Activated naive CD4-positive, alpha-beta T cell treated with anti-CD3 and anti-CD28 coated beads, Interleukin-2, amount 50 U/mL, for 24 hours (primary cell): ENCODE results near the gene ZNRF3.

Experiments used
- H3K27ac Mint-ChIP-seq: one replicate; pipeline ENCODE4 v1.8.0; 2021; ENCODE audit warnings: mild to moderate bottlenecking, mixed read lengths
- H3K27me3 Mint-ChIP-seq: one replicate; pipeline ENCODE4 v1.8.0; 2021; ENCODE audit warnings: mixed read lengths
- H3K36me3 Mint-ChIP-seq: one replicate; pipeline ENCODE4 v1.8.0; 2021; ENCODE audit warnings: mixed read lengths
- H3K4me1 Mint-ChIP-seq: one replicate; pipeline ENCODE4 v1.8.0; 2021; ENCODE audit warnings: mixed read lengths
- H3K4me3 Mint-ChIP-seq: one replicate; pipeline ENCODE4 v1.8.0; 2021; ENCODE audit warnings: mild to moderate bottlenecking, mixed read lengths
- H3K9me3 Mint-ChIP-seq: one replicate; pipeline ENCODE4 v1.8.0; 2021; ENCODE audit warnings: mixed read lengths

The ZNRF3 gene

DNA sequence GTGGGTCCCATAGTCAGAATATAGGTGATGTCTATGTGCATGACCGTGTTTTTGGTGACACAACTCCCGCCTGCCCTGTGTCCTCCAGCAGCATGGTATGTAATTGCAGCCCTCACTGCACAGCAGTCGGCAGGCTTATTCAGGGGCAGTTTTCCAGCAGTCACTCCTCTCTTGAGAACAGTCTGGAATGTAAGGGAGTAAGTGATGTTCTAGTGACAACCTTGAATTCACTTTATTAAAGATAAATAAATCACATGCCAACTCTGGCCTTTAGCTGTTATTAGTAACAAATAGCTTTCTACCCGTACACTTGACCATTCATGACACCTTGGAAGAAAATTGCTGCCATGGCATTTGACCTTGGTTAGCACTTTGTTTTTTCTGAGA, 27.9 kb downstream of the ZNRF3 start:
- Mint-ChIP-seq H3K36me3 (peaks cover 4% of the 10 kb centered on the region), H3K27me3 (no peaks in the 10 kb centered on the region), H3K9me3 (no peaks in the 10 kb centered on the region), H3K27ac (no peak overlapping the region), H3K4me1 (peaks cover 25% of the 10 kb centered on the region), H3K4me3 (no peak overlapping the region)

DNA sequence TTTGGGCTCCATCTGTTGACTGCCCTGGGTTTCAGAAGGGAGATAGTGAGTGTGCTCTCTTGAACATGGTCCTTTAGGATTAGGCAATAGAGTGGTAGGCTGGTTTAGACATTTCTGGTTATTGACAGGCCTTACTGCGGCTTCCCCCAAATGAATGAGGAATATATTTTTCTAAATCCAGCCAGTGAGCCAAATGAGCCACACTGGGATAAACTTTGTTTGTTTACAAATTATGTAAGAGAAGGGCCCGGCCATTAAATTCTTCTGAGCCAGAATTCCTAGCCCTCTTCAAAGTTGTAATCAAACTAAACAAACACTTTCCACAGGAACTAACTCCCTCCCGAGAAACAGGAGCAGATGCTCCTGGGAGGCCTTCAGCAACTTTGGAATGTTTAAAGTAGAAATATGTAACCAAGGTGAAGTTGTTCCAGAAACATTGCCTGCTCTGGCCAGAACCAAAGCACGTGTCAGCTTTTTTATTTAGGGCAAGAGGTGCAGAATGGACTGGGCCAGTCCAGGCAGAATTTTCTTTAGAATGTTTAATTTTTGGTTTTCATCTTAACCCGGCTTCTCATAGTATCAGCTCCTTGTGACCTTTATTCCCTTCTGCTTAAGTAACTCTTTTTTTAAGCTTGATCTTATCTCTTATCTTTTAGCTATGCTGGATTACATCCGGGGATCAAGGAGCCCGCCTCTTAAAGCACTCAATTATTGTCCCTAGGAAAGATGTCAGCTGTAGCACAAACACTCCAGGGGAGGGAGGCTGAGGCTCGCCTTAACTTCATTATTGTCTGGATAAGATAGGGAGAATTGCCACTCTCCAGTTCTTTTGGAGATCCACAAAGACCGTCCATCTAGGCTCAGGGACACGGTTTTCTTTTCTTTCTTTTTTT, 28.7 kb downstream of the ZNRF3 start:
- Mint-ChIP-seq H3K4me3 (no peak overlapping the region), H3K27me3 (no peaks in the 10 kb centered on the region), H3K36me3 (peaks cover 4% of the 10 kb centered on the region), H3K27ac (no peak overlapping the region), H3K9me3 (no peaks in the 10 kb centered on the region), H3K4me1 (peaks cover 25% of the 10 kb centered on the region)

DNA sequence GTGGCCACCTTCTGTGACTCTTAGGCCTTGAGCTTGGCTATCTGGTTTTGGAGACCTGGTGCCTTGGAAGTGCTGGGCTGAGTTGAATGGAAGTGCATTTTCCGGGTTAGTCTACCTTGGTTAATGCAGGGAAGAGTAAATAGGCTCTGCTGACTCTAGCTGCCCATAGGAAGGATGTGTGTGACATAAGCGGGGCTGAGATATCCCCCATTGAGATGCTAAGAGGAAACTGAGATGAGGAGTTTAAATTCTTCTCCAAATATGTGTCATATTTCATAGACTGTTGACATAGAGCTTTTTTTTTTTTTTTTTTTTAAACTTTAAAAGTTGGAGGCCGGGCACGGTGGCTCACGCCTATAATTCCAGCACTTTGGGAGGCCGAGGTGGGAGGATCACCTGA, 30.8 kb downstream of the ZNRF3 start:
- H3K9me3 Mint-ChIP-seq, result no peaks in the 10 kb centered on the region
- H3K27me3 Mint-ChIP-seq, result no peaks in the 10 kb centered on the region
- H3K4me3 Mint-ChIP-seq, result no peak overlapping the region
- peaks cover 7% of the 10 kb centered on the region for H3K4me1 Mint-ChIP-seq
- H3K27ac Mint-ChIP-seq, result no peak overlapping the region
- H3K36me3 Mint-ChIP-seq, result peaks cover 2% of the 10 kb centered on the region

DNA sequence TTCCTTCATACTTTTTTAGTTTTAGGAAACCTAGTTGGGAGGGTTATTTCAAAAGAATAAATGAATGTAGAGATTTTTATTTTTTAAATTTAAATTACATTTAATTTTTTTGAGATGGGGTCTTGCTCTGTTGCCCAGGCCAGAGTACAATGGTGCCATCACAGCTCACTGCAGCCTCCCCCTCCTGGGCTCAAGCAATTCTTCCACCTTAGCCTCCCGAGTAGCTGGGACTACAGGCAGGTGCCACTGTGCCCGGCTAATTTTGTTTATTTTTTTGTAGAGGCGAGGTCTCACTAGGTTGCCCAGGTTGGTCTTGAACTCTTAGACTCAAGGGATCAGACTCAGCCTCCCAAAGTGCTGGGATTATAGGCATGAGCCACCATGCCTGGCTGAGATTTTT, 32.6 kb downstream of the ZNRF3 start:
- Mint-ChIP-seq H3K4me3 (no peak overlapping the region), H3K27me3 (no peaks in the 10 kb centered on the region), H3K27ac (no peak overlapping the region), H3K4me1 (peaks cover 3% of the 10 kb centered on the region), H3K9me3 (no peaks in the 10 kb centered on the region), H3K36me3 (peaks cover 2% of the 10 kb centered on the region)

DNA sequence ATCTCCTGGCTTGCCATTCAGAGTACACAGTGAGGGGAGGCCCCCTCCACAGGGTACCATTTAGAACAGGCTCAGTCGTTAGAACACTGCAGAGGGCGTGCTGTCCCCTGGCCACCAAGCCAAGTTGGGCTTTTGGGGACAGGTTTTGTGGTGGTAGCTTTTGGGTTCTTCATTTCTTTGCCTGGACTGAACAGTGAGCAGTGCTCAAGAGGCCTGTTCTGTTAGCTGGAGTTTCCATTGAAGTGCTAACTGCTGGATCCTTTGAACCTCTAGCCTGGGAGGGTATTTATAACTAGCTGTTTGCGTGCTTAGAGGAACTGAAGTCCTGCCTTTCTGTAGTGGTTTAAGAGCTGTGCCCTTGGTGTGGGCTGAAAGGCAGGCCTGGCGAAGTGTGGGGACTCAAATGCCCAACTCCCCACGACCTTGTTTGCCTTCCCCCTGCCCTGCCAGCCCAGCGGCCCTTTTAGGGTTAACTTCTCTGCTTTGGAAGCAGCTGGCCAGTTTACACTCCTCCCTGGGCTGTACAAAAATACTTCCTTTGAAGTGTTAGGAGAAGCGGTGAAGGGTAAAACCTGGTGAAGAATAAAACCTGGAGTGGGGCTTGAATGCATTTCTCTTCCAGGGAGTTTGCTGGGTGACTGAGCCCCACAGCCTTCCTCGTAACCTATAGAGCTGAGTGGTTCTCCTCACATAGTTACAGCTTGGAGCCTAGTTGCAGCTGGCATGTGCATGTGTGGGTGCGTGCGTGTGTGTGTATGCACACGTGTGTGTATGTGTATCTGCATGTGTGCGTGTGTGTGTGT, 34.6 kb downstream of the ZNRF3 start:
- Mint-ChIP-seq H3K27me3 (peaks cover 2% of the 10 kb centered on the region), H3K27ac (no peak overlapping the region), H3K9me3 (no peaks in the 10 kb centered on the region), H3K36me3 (peaks cover 2% of the 10 kb centered on the region), H3K4me3 (no peak overlapping the region), H3K4me1 (peaks cover 3% of the 10 kb centered on the region)

- H3K27me3 Mint-ChIP-seq, result peaks cover 4% of the 10 kb centered on the region
- peaks cover 3% of the 10 kb centered on the region for H3K4me1 Mint-ChIP-seq
- no peaks in the 10 kb centered on the region for H3K36me3 Mint-ChIP-seq
- no peaks in the 10 kb centered on the region for H3K9me3 Mint-ChIP-seq
- H3K4me3 Mint-ChIP-seq, result no peak overlapping the region
- H3K27ac Mint-ChIP-seq, result no peak overlapping the region
These were observed 35.3 kb downstream of the ZNRF3 start for GRCh38 chr22:28918550-28919271.

DNA sequence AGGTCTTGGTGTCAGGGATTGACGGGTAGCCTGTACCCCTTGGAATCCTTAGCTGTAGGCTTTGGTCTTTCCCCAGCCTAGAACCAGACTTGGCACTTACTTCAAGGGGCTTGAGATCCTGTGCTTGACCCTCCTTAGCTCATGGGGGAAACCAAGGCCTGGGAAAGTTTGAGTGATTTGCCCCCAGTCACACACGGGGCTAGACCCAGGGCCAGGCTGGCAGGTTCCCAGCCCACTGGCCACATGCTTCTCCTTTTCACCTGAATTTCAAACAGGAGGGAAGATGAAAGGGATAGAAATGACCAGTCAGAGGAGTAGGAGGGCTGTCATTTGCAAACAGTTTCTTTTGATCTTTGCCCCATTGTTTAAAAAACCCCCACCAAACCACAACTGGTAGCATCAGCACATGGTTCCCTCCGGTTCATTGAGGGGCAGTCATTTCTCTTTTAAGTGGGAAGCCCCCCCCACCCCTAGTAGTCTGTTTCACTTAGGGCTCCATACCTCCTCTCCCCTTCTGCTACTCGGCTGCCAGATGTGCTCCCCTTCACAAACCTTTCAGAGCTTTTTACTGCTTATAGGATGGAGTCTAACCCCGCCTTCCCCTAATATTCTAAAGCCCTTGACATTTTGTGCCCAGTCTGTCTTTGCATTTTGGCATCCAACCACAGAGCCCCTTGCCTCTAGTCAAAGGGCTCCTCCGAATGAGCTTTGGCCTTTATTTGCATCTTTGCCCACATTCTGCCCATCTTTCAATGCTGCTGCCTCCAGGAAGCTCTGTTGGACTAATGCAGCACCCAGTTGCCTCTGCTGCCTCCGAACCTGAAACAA, 37.6 kb downstream of the ZNRF3 start:
- Mint-ChIP-seq H3K9me3 (no peaks in the 10 kb centered on the region), H3K36me3 (no peaks in the 10 kb centered on the region), H3K27ac (no peak overlapping the region), H3K27me3 (peaks cover 4% of the 10 kb centered on the region), H3K4me3 (no peak overlapping the region), H3K4me1 (peaks cover 3% of the 10 kb centered on the region)

GRCh38 chr22:28921585-28921879, 38.2 kb downstream of the ZNRF3 start:
- Mint-ChIP-seq H3K36me3 (no peaks in the 10 kb centered on the region), H3K9me3 (no peaks in the 10 kb centered on the region), H3K4me1 (peaks cover 3% of the 10 kb centered on the region), H3K4me3 (no peak overlapping the region), H3K27me3 (peaks cover 4% of the 10 kb centered on the region), H3K27ac (no peak overlapping the region)

- no peaks in the 10 kb centered on the region for H3K36me3 Mint-ChIP-seq
- H3K27me3 Mint-ChIP-seq, result peaks cover 4% of the 10 kb centered on the region
- H3K27ac Mint-ChIP-seq, result no peak overlapping the region
- no peak overlapping the region for H3K4me3 Mint-ChIP-seq
- H3K4me1 Mint-ChIP-seq, result peaks cover 1% of the 10 kb centered on the region
- no peaks in the 10 kb centered on the region for H3K9me3 Mint-ChIP-seq
These were observed 39.3 kb downstream of the ZNRF3 start for GRCh38 chr22:28922540-28923244.

DNA sequence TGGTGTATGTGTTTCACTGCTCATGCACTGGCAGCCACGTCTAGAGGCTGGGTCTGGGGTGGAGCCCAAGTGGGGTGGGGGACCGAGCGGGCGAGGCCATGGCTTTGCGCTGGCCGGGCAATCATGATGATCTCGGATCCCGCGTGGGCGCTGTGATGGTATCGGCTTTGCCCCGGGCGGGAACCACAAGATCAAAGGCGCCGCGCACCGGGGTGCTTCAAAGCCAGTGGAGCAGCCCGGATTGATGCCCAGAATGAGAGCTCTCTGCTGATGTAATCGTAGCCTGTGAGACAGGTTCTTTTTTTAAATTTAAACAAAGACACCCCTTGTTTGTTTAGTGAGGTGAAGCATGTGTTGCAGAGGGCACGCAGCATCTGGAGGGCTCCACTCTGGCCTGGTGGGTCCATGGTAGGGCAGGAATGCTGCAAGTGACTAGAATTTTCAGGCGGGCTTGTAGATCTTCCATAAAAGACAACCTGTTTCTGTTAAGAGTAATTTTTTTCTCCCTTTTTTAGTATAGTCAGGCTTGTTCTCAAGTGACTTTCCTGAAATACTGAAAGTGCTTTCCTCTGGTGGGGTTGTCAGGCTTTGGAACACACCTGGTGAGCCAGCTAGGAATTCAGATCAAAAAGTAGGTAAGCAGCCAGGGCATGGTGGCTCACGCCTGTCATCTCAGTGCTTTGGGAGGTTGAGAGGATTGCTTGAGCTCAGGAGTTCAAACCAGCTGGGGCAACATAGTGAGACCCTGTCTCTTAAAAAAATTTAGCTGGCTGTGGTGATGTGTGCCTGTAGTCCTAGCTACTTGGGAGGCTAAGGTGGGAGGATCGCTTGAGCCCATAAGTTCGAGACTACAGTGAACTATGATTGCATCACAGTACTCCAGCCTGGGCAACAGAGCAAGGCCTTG, 40.7 kb downstream of the ZNRF3 start:
- H3K27ac Mint-ChIP-seq, result no peak overlapping the region
- no peaks in the 10 kb centered on the region for H3K4me1 Mint-ChIP-seq
- no peaks in the 10 kb centered on the region for H3K36me3 Mint-ChIP-seq
- no peaks in the 10 kb centered on the region for H3K9me3 Mint-ChIP-seq
- H3K27me3 Mint-ChIP-seq, result peaks cover 4% of the 10 kb centered on the region
- H3K4me3 Mint-ChIP-seq, result no peak overlapping the region

GRCh38 chr22:28925916-28926315, 42.5 kb downstream of the ZNRF3 start:
- H3K9me3 Mint-ChIP-seq, result no peaks in the 10 kb centered on the region
- no peak overlapping the region for H3K4me3 Mint-ChIP-seq
- H3K27me3 Mint-ChIP-seq, result peaks cover 5% of the 10 kb centered on the region
- no peak overlapping the region for H3K27ac Mint-ChIP-seq
- H3K4me1 Mint-ChIP-seq, result no peaks in the 10 kb centered on the region
- H3K36me3 Mint-ChIP-seq, result no peaks in the 10 kb centered on the region

DNA sequence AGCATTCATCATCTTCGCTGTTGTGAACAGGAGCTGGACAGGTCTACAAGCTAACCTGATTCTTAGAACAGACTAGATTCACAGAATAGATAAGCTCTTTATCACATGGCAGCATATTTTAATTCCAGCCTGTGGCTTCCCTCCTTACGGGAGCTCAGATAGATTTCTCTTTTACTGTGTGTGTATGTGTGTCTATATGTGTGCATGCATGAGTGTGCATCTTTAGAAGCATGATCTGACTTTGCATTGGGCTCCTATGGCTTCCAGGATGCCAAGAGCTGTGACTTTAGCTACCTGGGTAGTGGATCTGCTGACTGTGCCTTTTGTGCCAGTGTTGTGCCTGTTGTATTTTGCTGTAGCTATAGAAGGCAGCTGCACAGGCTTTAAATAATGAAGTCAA, 44.3 kb downstream of the ZNRF3 start:
- H3K27me3 Mint-ChIP-seq, result peaks cover 4% of the 10 kb centered on the region
- H3K4me3 Mint-ChIP-seq, result no peak overlapping the region

DNA sequence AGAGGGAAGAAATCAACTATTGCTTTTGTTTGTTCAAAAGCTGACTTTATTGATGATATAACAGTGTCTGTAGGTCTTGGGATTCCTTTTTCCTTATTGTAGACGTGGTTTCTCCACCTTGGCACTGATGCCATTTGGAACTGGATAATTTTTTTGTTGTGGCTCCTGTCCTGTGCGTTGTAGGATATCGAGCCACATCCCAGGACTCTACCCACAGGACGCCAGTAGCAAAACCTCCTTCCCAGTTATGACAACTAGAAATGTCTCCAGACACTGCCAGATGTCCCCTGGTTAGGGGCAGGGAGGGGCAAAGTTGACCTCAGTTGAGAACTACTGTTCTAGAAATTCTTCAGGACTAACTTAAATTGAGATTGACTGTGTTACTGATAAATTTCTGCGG, 45.8 kb downstream of the ZNRF3 start:
- Mint-ChIP-seq H3K27me3 (peaks cover 4% of the 10 kb centered on the region), H3K36me3 (peaks cover 1% of the 10 kb centered on the region), H3K4me1 (no peaks in the 10 kb centered on the region)

More for the DNA sequence above, 44.3 kb downstream of the ZNRF3 start:
- Mint-ChIP-seq H3K27ac (no peak overlapping the region), H3K9me3 (no peaks in the 10 kb centered on the region), H3K4me1 (no peaks in the 10 kb centered on the region), H3K36me3 (no peaks in the 10 kb centered on the region)

More for the DNA sequence above, 45.8 kb downstream of the ZNRF3 start:
- Mint-ChIP-seq H3K4me3 (no peak overlapping the region), H3K9me3 (no peaks in the 10 kb centered on the region), H3K27ac (no peak overlapping the region)
